LoVo (cell line): Measurements from ENCODE around the gene PNMA8B.
A peak's percentile ranks its signal among the peaks of the same experiment; 100 is the strongest.

Experiments
- DNase-seq: peaks from one replicate; pipeline ENCODE4 v3.0.0-alpha.2; 2016; ENCODE audit warnings: low spot score

PNMA8B gene

GRCh38 chr19:46486358-46486757, 9.3 kb downstream of the PNMA8B start:
- no peak for DNase-seq

GRCh38 chr19:46484656-46485055, 11.0 kb downstream of the PNMA8B start:
- DNase-seq = no peak

- peak; percentile 14 for DNase-seq
Observed at GRCh38 chr19:46482631-46483030, 13.0 kb downstream of the PNMA8B start.

GRCh38 chr19:46481947-46482346, 13.7 kb downstream of the PNMA8B start:
- no peak for DNase-seq

GRCh38 chr19:46481223-46481848, 14.3 kb downstream of the PNMA8B start:
- no peak for DNase-seq

GRCh38 chr19:46480415-46480814, 15.3 kb downstream of the PNMA8B start:
- no peak for DNase-seq

- DNase-seq = no peak
Observed at GRCh38 chr19:46478356-46478986, 17.2 kb downstream of the PNMA8B start.

GRCh38 chr19:46475986-46476385, 19.7 kb downstream of the PNMA8B start:
- no peak for DNase-seq

GRCh38 chr19:46474211-46474610, 21.5 kb downstream of the PNMA8B start:
- DNase-seq = no peak

GRCh38 chr19:46472592-46472991, 23.1 kb downstream of the PNMA8B start:
- DNase-seq = no peak

- DNase-seq = no peak
Observed at GRCh38 chr19:46471811-46472543, 23.7 kb downstream of the PNMA8B start.

- DNase-seq = no peak
Observed at GRCh38 chr19:46471116-46471733, 24.4 kb downstream of the PNMA8B start, which contains the start of gene PNMA8A. Gene PNMA8A (minus strand): TSS chr19:46471563. CDS start chr19:46471035, 528 bp downstream.

- DNase-seq = no peak
Observed at GRCh38 chr19:46470376-46470775, 25.3 kb downstream of the PNMA8B start.

GRCh38 chr19:46469541-46470185, 26.0 kb downstream of the PNMA8B start:
- no peak for DNase-seq

- DNase-seq = no peak
Observed at GRCh38 chr19:46466536-46467196, 29.0 kb downstream of the PNMA8B start.

GRCh38 chr19:46463516-46463915, 32.2 kb downstream of the PNMA8B start:
- no peak for DNase-seq

- DNase-seq = no peak
Observed at GRCh38 chr19:46461537-46461936, 34.1 kb downstream of the PNMA8B start.

- no peak for DNase-seq
Observed at GRCh38 chr19:46460981-46461380, 34.7 kb downstream of the PNMA8B start.

- DNase-seq = no peak
Observed at GRCh38 chr19:46460055-46460454, 35.6 kb downstream of the PNMA8B start.

GRCh38 chr19:46456930-46457329, 38.7 kb downstream of the PNMA8B start:
- DNase-seq = no peak

- DNase-seq = no peak
Observed at GRCh38 chr19:46454244-46454643, 41.4 kb downstream of the PNMA8B start.

GRCh38 chr19:46453661-46454060, 42.0 kb downstream of the PNMA8B start:
- DNase-seq = no peak
